ENCODE data around the gene ZIC1.

Gene ZIC1

GRCh38 chr3:147369661-147370123 lies 39.5 kb upstream of the ZIC1 start:
- Histone ChIP-seq H3K4me1 (ENCODE audit: control insufficient read depth, low read depth, low read length) (peaks cover 46% of the 10 kb centered on the region), H3K4me3 (ENCODE audit: low read length) (peak overlapping the region; percentile 28), H3K36me3 (ENCODE audit: control insufficient read depth, low read depth, low read length) (no peaks in the 10 kb centered on the region), H3K9ac (ENCODE audit: low read length) (no peak overlapping the region), H3K27ac (ENCODE audit: low read length) (no peak overlapping the region), H3K9me3 (ENCODE audit: control insufficient read depth, low read depth, low read length) (no peaks in the 10 kb centered on the region), H3K27me3 (ENCODE audit: control insufficient read depth, insufficient read depth, low read length) (peaks cover 100% of the 10 kb centered on the region)

DNA sequence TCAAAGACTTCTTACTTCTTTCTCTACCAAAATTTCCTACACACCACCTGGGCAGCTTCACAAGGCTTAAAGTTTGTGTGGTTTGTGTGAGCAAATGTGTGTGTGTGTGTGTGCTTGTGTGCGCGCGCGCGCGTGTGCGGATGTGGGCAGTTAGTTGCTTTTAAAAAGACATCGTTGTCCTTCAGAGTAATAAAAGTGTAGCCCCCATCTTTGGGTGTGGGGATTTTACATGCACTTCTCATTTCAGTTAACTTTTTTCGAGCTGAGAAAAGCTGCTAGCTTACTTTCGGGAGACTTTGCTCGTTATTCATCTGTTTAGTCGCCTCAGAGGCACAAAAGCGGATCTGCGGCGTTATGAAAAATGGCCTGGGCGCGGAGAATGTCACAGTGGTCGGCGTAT lies 38.8 kb upstream of the ZIC1 start:
- Histone ChIP-seq H3K9me3 (ENCODE audit: control insufficient read depth, low read depth, low read length) (no peaks in the 10 kb centered on the region), H3K27ac (ENCODE audit: low read length) (no peak overlapping the region), H3K36me3 (ENCODE audit: control insufficient read depth, low read depth, low read length) (no peaks in the 10 kb centered on the region), H3K4me3 (ENCODE audit: low read length) (no peak overlapping the region), H3K9ac (ENCODE audit: low read length) (no peak overlapping the region), H3K27me3 (ENCODE audit: control insufficient read depth, insufficient read depth, low read length) (peaks cover 100% of the 10 kb centered on the region), H3K4me1 (ENCODE audit: control insufficient read depth, low read depth, low read length) (peaks cover 46% of the 10 kb centered on the region)

- Histone ChIP-seq H3K4me3 (ENCODE audit: low read length) (peak overlapping the region; percentile 18), H3K4me1 (ENCODE audit: control insufficient read depth, low read depth, low read length) (peaks cover 46% of the 10 kb centered on the region), H3K36me3 (ENCODE audit: control insufficient read depth, low read depth, low read length) (no peaks in the 10 kb centered on the region), H3K9ac (ENCODE audit: low read length) (no peak overlapping the region), H3K27me3 (ENCODE audit: control insufficient read depth, insufficient read depth, low read length) (peaks cover 100% of the 10 kb centered on the region), H3K9me3 (ENCODE audit: control insufficient read depth, low read depth, low read length) (no peaks in the 10 kb centered on the region), H3K27ac (ENCODE audit: low read length) (no peak overlapping the region)
These were observed 38.0 kb upstream of the ZIC1 start for GRCh38 chr3:147371140-147371539.

GRCh38 chr3:147371771-147372340 lies 37.3 kb upstream of the ZIC1 start:
- Histone ChIP-seq H3K27ac (ENCODE audit: low read length) (no peak overlapping the region), H3K27me3 (ENCODE audit: control insufficient read depth, insufficient read depth, low read length) (peaks cover 100% of the 10 kb centered on the region), H3K36me3 (ENCODE audit: control insufficient read depth, low read depth, low read length) (no peaks in the 10 kb centered on the region), H3K9ac (ENCODE audit: low read length) (no peak overlapping the region), H3K4me3 (ENCODE audit: low read length) (no peak overlapping the region), H3K9me3 (ENCODE audit: control insufficient read depth, low read depth, low read length) (no peaks in the 10 kb centered on the region), H3K4me1 (ENCODE audit: control insufficient read depth, low read depth, low read length) (peaks cover 50% of the 10 kb centered on the region)

GRCh38 chr3:147372525-147373027 lies 36.6 kb upstream of the ZIC1 start:
- no peak overlapping the region for H3K9ac ChIP-seq (ENCODE audit: low read length)
- no peak overlapping the region for H3K27ac ChIP-seq (ENCODE audit: low read length)
- H3K4me3 ChIP-seq (ENCODE audit: low read length), result no peak overlapping the region
- H3K27me3 ChIP-seq (ENCODE audit: control insufficient read depth, insufficient read depth, low read length), result peaks cover 100% of the 10 kb centered on the region
- H3K9me3 ChIP-seq (ENCODE audit: control insufficient read depth, low read depth, low read length), result no peaks in the 10 kb centered on the region
- H3K36me3 ChIP-seq (ENCODE audit: control insufficient read depth, low read depth, low read length), result no peaks in the 10 kb centered on the region
- peaks cover 57% of the 10 kb centered on the region for H3K4me1 ChIP-seq (ENCODE audit: control insufficient read depth, low read depth, low read length)

DNA sequence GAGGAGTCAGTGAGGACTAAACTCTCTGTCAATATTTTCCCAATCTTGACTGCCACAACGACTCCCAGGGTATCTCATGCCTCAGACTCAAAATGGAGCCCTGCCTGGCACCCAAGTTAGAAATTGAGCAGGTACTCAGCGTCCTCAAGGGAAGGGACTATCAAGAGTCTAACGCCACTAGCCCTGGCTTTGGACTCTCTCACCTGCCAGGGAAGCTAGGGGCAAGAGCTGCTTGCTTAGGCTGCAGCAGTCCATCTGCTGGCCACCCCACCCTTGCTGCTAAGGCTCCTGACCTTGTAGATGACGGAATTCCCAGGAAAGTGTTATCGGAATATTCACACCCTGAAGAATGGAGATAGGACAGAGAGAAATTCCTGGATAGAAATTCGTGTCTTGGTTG lies 35.9 kb upstream of the ZIC1 start:
- Histone ChIP-seq H3K36me3 (ENCODE audit: control insufficient read depth, low read depth, low read length) (no peaks in the 10 kb centered on the region), H3K27me3 (ENCODE audit: control insufficient read depth, insufficient read depth, low read length) (peaks cover 98% of the 10 kb centered on the region), H3K4me1 (ENCODE audit: control insufficient read depth, low read depth, low read length) (peaks cover 53% of the 10 kb centered on the region), H3K4me3 (ENCODE audit: low read length) (no peak overlapping the region), H3K27ac (ENCODE audit: low read length) (no peak overlapping the region), H3K9ac (ENCODE audit: low read length) (no peak overlapping the region), H3K9me3 (ENCODE audit: control insufficient read depth, low read depth, low read length) (no peaks in the 10 kb centered on the region)

DNA sequence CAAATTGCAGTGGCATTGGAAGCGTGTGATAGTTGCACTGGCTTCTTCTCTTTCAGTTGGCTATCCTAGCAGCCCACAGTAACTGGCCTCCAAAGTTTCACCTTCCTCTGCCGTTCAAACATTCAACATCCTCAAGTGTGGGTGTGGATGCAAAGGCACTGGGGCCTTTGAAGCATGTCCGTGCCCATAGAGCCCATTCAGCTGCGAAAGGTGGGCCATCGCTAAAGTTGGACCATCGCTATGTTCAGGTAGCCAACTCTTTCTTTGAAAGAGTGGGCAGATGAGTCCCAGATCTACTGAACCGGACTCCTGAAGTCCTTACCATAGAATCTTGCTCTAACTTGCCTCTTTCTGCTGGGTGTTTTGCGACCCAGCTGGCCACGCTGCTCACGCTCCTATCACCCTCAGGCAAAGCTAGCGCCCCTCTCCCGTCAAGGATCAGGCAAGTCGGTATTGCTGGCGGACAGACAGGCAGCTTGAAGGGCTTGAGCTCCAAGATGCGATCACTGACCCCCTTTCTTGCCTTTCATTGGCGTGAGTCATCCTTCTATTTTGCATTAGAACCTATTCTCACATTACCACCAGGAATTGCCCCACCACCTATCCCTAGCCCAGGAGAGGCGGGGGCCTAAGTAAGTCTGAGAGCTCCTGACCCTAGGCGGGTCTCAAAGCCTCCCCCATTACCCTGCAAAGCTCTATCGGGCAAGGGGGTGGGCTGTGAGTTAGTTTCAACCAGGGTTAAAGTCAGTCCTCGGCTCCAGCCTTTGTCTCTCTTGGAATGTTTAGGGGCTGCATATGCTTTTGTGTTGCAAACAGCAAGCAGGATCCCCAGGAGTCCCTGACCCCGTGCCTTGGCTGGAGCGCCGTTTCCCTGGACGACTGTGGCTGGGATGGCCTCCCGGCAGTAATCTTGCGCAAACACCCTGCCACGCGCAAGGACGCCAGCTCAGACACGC lies 31.5 kb upstream of the ZIC1 start:
- H3K27ac ChIP-seq (ENCODE audit: low read length), result no peak overlapping the region
- H3K36me3 ChIP-seq (ENCODE audit: control insufficient read depth, low read depth, low read length), result no peaks in the 10 kb centered on the region
- H3K4me1 ChIP-seq (ENCODE audit: control insufficient read depth, low read depth, low read length), result peaks cover 60% of the 10 kb centered on the region
- H3K4me3 ChIP-seq (ENCODE audit: low read length), result peak overlapping the region; percentile 38
- H3K9me3 ChIP-seq (ENCODE audit: control insufficient read depth, low read depth, low read length), result no peaks in the 10 kb centered on the region
- peaks cover 98% of the 10 kb centered on the region for H3K27me3 ChIP-seq (ENCODE audit: control insufficient read depth, insufficient read depth, low read length)
- no peak overlapping the region for H3K9ac ChIP-seq (ENCODE audit: low read length)

DNA sequence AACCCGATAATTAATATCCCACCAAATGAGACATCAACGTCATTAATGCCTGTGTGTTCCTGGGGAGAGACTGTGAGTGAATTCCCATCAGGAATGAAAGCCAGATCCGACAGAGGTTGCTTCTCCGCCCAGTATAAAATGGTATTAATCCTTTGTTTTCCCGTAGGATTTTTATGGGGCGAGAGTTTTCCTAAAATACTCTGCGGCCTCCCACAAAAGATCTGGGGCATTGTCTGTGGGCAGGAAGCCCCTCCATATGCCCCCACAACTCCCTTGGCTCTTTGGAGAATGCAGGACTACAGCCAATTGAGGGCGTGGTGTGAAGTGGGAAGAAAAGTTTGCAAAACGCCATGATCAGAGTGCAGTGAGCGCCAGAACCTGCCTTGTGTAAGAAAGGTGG lies 29.5 kb upstream of the ZIC1 start:
- H3K9ac ChIP-seq (ENCODE audit: low read length), result no peak overlapping the region
- H3K9me3 ChIP-seq (ENCODE audit: control insufficient read depth, low read depth, low read length), result no peaks in the 10 kb centered on the region
- no peaks in the 10 kb centered on the region for H3K36me3 ChIP-seq (ENCODE audit: control insufficient read depth, low read depth, low read length)
- no peak overlapping the region for H3K4me3 ChIP-seq (ENCODE audit: low read length)
- H3K27ac ChIP-seq (ENCODE audit: low read length), result no peak overlapping the region
- H3K27me3 ChIP-seq (ENCODE audit: control insufficient read depth, insufficient read depth, low read length), result peaks cover 98% of the 10 kb centered on the region
- H3K4me1 ChIP-seq (ENCODE audit: control insufficient read depth, low read depth, low read length), result peaks cover 60% of the 10 kb centered on the region

DNA sequence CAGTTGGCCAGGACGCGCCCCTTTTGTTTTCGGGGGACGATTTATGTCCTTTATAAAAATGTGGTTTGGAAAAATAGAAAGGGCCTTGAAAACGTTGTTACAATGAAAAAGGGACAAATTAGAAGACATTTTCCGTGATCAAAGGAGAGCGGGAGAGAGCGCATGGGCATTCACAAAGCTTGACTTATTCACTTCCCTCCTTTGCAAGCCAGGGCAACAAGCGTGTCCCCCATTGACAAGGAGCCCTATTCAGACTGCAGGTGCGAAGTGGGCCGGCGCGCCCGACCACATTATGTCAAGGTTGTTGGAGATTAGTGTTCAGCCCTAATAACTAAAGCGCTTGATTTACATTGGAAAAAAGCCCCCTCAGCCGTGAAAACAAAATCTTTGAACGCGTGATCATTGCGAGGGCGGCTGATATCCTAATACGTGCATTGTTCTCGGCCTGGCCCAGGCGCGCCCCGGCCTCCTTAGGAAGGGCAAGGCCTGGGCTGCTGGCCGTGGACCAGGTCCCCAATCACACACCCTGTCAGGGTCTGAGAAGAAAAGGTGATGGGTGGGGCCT lies 28.7 kb upstream of the ZIC1 start:
- Histone ChIP-seq H3K9ac (ENCODE audit: low read length) (no peak overlapping the region), H3K9me3 (ENCODE audit: control insufficient read depth, low read depth, low read length) (no peaks in the 10 kb centered on the region), H3K36me3 (ENCODE audit: control insufficient read depth, low read depth, low read length) (no peaks in the 10 kb centered on the region), H3K4me3 (ENCODE audit: low read length) (peak overlapping the region; percentile 23), H3K27ac (ENCODE audit: low read length) (no peak overlapping the region), H3K4me1 (ENCODE audit: control insufficient read depth, low read depth, low read length) (peaks cover 65% of the 10 kb centered on the region), H3K27me3 (ENCODE audit: control insufficient read depth, insufficient read depth, low read length) (peaks cover 98% of the 10 kb centered on the region)

GRCh38 chr3:147380977-147381376 lies 28.2 kb upstream of the ZIC1 start:
- H3K9me3 ChIP-seq (ENCODE audit: control insufficient read depth, low read depth, low read length), result no peaks in the 10 kb centered on the region
- no peak overlapping the region for H3K27ac ChIP-seq (ENCODE audit: low read length)
- peak overlapping the region; percentile 23 for H3K4me3 ChIP-seq (ENCODE audit: low read length)
- peaks cover 65% of the 10 kb centered on the region for H3K4me1 ChIP-seq (ENCODE audit: control insufficient read depth, low read depth, low read length)
- peaks cover 98% of the 10 kb centered on the region for H3K27me3 ChIP-seq (ENCODE audit: control insufficient read depth, insufficient read depth, low read length)
- H3K36me3 ChIP-seq (ENCODE audit: control insufficient read depth, low read depth, low read length), result no peaks in the 10 kb centered on the region
- no peak overlapping the region for H3K9ac ChIP-seq (ENCODE audit: low read length)

GRCh38 chr3:147381596-147381995 lies 27.6 kb upstream of the ZIC1 start:
- Histone ChIP-seq H3K4me1 (ENCODE audit: control insufficient read depth, low read depth, low read length) (peaks cover 63% of the 10 kb centered on the region), H3K27me3 (ENCODE audit: control insufficient read depth, insufficient read depth, low read length) (peaks cover 98% of the 10 kb centered on the region), H3K27ac (ENCODE audit: low read length) (no peak overlapping the region)

More at GRCh38 chr3:147381596-147381995, 27.6 kb upstream of the ZIC1 start:
- H3K9me3 ChIP-seq (ENCODE audit: control insufficient read depth, low read depth, low read length), result no peaks in the 10 kb centered on the region
- H3K36me3 ChIP-seq (ENCODE audit: control insufficient read depth, low read depth, low read length), result no peaks in the 10 kb centered on the region
- H3K9ac ChIP-seq (ENCODE audit: low read length), result no peak overlapping the region
- no peak overlapping the region for H3K4me3 ChIP-seq (ENCODE audit: low read length)

Data from iPS-18a (cell line).